GM12891 (cell line): ENCODE measurements around the gene KIF25.

Experiments
- PAX5 ChIP-seq: IDR thresholded peaks from 2 replicates; pipeline ENCODE4 v1.6.1; 2011; ENCODE audit warnings: low read length, moderate library complexity, mild to moderate bottlenecking; ENCODE audit not compliant: insufficient read depth, severe bottlenecking
- POLR2A ChIP-seq: IDR thresholded peaks from 2 replicates; pipeline ENCODE4 v1.6.1; 2011; ENCODE audit warnings: low read depth, low read length, control low read depth
- POLR2AphosphoS5 ChIP-seq: IDR thresholded peaks from 2 replicates; pipeline ENCODE4 v1.6.1; 2011; ENCODE audit warnings: low read depth, low read length, control low read depth
- POU2F2 ChIP-seq: IDR thresholded peaks from 2 replicates; pipeline ENCODE4 v1.6.1; 2011; ENCODE audit warnings: low read depth, mild to moderate bottlenecking, control low read depth, low read length, moderate library complexity
- TAF1 ChIP-seq: IDR thresholded peaks from 2 replicates; pipeline ENCODE4 v1.6.1; 2011; ENCODE audit warnings: low read depth, low read length, control low read depth

- TF ChIP-seq POLR2A (no peak), POLR2AphosphoS5 (no peak), TAF1 (no peak), PAX5 (no peak), POU2F2 (no peak)
These were observed 33.8 kb upstream of the KIF25 start for GRCh38 chr6:167963589-167964057.
